Measurements from ENCODE around the gene SLC39A10.

DNA sequence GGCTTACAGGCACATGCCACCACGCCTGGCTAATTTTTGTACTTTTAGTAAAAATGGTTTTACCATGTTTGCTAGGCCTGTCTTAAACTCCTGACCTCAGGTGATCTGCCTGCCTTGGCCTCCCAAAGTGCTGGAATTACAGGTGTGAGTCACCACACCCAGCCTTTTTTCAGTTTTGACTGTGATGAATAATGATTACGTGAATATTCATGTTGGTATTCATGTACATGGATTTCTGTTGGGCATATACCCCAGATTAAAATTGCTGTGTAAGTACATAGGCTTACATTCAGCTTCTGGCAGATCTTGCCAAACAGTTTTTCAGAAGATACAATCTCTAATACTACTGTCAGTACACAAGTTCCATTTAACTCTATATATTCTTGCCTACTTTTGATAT, 20.9 kb downstream of the SLC39A10 start:
- TF ChIP-seq POLR2A (IDR thresholded peaks at IDR 0.05) = no peak
- TF ChIP-seq, protein P1, sequence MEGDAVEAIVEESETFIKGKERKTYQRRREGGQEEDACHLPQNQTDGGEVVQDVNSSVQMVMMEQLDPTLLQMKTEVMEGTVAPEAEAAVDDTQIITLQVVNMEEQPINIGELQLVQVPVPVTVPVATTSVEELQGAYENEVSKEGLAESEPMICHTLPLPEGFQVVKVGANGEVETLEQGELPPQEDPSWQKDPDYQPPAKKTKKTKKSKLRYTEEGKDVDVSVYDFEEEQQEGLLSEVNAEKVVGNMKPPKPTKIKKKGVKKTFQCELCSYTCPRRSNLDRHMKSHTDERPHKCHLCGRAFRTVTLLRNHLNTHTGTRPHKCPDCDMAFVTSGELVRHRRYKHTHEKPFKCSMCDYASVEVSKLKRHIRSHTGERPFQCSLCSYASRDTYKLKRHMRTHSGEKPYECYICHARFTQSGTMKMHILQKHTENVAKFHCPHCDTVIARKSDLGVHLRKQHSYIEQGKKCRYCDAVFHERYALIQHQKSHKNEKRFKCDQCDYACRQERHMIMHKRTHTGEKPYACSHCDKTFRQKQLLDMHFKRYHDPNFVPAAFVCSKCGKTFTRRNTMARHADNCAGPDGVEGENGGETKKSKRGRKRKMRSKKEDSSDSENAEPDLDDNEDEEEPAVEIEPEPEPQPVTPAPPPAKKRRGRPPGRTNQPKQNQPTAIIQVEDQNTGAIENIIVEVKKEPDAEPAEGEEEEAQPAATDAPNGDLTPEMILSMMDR (IDR thresholded peaks at IDR 0.05) = no peak
